Kidney (tissue), 14 donors: Measurements from ENCODE around the gene SNX32. TPM values are rescaled to one million over a fixed set of nuclear protein-coding genes. Genes with fewer than 3 reads are reported as not detected.
A peak's percentile ranks its signal among the peaks of the same experiment; 100 is the strongest.

Experiments used
- DNase-seq, 5 donors: peaks; one replicate each; pipeline ENCODE4 v3.0.0-alpha.2; 2013 to 2020
- FAIRE-seq: peaks from 2 replicates; lab custom pipeline; 2012; peaks lifted over from hg19 to GRCh38; lab: Jason Lieb, UNC
- H3K27ac ChIP-seq, 2 donors: one replicate each; pipeline ENCODE4 v1.7.0; 2013; ENCODE audit warnings: low read depth in 2 of 2, low read length in 2 of 2, inconsistent platforms in 1 of 2
- H3K27me3 ChIP-seq: one replicate; pipeline ENCODE4 v1.7.1; 2013; ENCODE audit warnings: low read length, inconsistent platforms; ENCODE audit not compliant: control insufficient read depth, insufficient read depth
- H3K36me3 ChIP-seq, 3 donors: one replicate each; pipeline versions ENCODE4 v1.7.0 to v1.7.1; 2013; ENCODE audit warnings: low read length in 3 of 3, control low read depth in 1 of 3, inconsistent platforms in 1 of 3; ENCODE audit not compliant: insufficient read depth in 3 of 3, control insufficient read depth in 2 of 3
- H3K4me1 ChIP-seq, 3 donors: one replicate each; pipeline versions ENCODE4 v1.7.0 to v1.7.1; 2013; ENCODE audit warnings: low read length in 3 of 3, inconsistent platforms in 1 of 3, low read depth in 1 of 3; ENCODE audit not compliant: control insufficient read depth in 2 of 3, insufficient read depth in 2 of 3
- H3K4me3 ChIP-seq, 3 donors: one replicate each; pipeline versions ENCODE4 v1.7.0 to v1.8.1; 2013; ENCODE audit warnings: low read length in 3 of 3, control low read depth in 1 of 3, inconsistent platforms in 1 of 3
- H3K9ac ChIP-seq, 3 donors: one replicate each; pipeline versions ENCODE4 v1.7.0 to v1.7.1; 2013; ENCODE audit warnings: low read length in 3 of 3, control low read depth in 1 of 3, inconsistent platforms in 1 of 3
- H3K9me3 ChIP-seq, 3 donors: one replicate each; pipeline versions ENCODE4 v1.7.0 to v1.7.1; 2013; ENCODE audit warnings: low read length in 3 of 3, control low read depth in 1 of 3, inconsistent platforms in 1 of 3; ENCODE audit not compliant: control insufficient read depth in 2 of 3, insufficient read depth in 1 of 3
- intact Hi-C: fragments of 100-400 bp; cut with DNase I; formaldehyde crosslinking; loops from one replicate; pipeline ENCODE4 v1.11.1; 2022
- polyA plus RNA-seq: library from polyadenylated mRNA; stranded (reverse); fragments of 350-450 nt; fragmentation: Illumina TruSeq; extraction: RNeasy Lipid Tissue Mini Kit (QIAGEN cat#74804); gene quantifications from one replicate; pipeline ENCODE4 v1.2.3, GENCODE V29; 2014; ENCODE audit warnings: low read depth, low replicate concordance; ENCODE audit not compliant: insufficient read depth
- total RNA-seq: library from RNA; stranded (reverse); fragmentation: NEBNext Ultra II Directional; extraction: Animal tissue kit (Norgen Biotek cat#: 25700); gene quantifications from one replicate; pipeline ENCODE4 v1.2.1, GENCODE V29; 2021
- TF ChIP-seq, protein P1 (sequence below): IDR thresholded peaks from 3 replicates; pipeline ENCODE4 v1.5.1; 2012; ENCODE audit warnings: mild to moderate bottlenecking, moderate library complexity, borderline replicate concordance; ENCODE audit not compliant: insufficient read depth; ENCODE audit errors: extremely low read depth
- donor health status: control.
- donor health status: control.
- donor health status: control.
- donor health status: control.
- donor health status: control.
- donor health status: DM: yes; HTN: yes; CAD: no.
- donor health status: Normal renal cell carcinoma (clear cell type).

The SNX32 gene
- total and polyA plus RNA-seq, 2 donors from 2014 or later: 0.43 to 1.0 TPM

DNA sequence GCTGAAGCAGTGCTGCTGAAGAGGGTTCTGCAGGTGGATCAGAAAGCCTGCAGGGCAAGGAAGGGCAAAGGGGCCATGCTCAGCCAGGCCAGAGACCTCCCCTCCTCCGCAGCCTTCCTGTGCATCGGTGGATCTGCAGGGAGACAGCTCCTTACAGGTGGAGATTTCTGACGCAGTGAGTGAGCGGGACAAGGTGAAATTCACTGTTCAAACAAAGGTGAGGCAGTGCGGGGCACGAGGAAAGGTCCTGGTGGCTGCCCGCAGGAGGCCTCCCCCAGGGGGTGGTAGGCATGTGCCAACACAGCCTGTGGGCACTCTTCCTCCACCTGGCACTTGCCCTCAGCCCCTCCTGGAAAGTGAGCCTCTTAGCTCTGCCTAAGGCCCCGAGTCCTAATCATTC lies 15.6 kb downstream of the SNX32 start:
- intact Hi-C loops: no loop called here
- FAIRE-seq: no peak
- H3K27ac ChIP-seq: no peak overlapping the region

DNA sequence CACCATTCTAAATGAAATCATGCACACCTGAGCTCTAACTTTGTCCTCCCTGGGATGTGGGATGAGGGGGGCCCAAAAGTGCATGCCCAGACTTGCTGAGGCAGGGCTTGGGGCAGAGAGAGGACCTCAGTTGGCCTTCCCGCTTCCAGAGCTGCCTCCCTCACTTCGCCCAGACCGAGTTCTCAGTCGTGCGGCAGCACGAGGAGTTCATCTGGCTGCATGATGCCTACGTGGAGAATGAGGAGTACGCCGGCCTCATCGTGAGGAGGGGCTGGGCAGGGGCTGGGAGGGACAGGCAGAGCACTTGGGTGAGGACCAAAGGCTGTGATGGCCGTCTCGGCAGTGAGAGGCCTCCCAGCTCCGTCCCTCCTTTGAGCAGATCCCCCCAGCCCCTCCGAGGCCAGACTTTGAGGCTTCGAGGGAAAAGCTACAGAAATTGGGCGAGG lies 16.0 kb downstream of the SNX32 start:
- Histone ChIP-seq H3K9me3 (peaks cover 0 to 6% (median 0%) of the 10 kb centered on the region in 3 donors), H3K9ac (no peak overlapping the region), H3K4me1 (peaks cover 0 to 2% (median 0%) of the 10 kb centered on the region in 3 donors), H3K27me3 (no peaks in the 10 kb centered on the region), H3K4me3 (no peak overlapping the region), H3K27ac (no peak overlapping the region), H3K36me3 (peaks cover 5 to 17% (median 12%) of the 10 kb centered on the region in 3 donors)
- TF ChIP-seq, protein P1, sequence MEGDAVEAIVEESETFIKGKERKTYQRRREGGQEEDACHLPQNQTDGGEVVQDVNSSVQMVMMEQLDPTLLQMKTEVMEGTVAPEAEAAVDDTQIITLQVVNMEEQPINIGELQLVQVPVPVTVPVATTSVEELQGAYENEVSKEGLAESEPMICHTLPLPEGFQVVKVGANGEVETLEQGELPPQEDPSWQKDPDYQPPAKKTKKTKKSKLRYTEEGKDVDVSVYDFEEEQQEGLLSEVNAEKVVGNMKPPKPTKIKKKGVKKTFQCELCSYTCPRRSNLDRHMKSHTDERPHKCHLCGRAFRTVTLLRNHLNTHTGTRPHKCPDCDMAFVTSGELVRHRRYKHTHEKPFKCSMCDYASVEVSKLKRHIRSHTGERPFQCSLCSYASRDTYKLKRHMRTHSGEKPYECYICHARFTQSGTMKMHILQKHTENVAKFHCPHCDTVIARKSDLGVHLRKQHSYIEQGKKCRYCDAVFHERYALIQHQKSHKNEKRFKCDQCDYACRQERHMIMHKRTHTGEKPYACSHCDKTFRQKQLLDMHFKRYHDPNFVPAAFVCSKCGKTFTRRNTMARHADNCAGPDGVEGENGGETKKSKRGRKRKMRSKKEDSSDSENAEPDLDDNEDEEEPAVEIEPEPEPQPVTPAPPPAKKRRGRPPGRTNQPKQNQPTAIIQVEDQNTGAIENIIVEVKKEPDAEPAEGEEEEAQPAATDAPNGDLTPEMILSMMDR: no peak
- DNase-seq (peak in 1 of 5 donors; percentile 7), FAIRE-seq (no peak)
- intact Hi-C loops: no loop called here

More for the DNA sequence above, 15.6 kb downstream of the SNX32 start:
- H3K27me3 ChIP-seq: no peaks in the 10 kb centered on the region
- TF ChIP-seq, protein P1: no peak
- peaks cover 0 to 2% (median 0%) of the 10 kb centered on the region in 3 donors for H3K4me1 ChIP-seq
- H3K9me3 ChIP-seq: peaks cover 0 to 6% (median 0%) of the 10 kb centered on the region in 3 donors
- no peak overlapping the region for H3K9ac ChIP-seq
- peaks cover 2 to 16% (median 8%) of the 10 kb centered on the region in 3 donors for H3K36me3 ChIP-seq
- DNase-seq: peak in 1 of 5 donors; percentile 7
- no peak overlapping the region for H3K4me3 ChIP-seq

DNA sequence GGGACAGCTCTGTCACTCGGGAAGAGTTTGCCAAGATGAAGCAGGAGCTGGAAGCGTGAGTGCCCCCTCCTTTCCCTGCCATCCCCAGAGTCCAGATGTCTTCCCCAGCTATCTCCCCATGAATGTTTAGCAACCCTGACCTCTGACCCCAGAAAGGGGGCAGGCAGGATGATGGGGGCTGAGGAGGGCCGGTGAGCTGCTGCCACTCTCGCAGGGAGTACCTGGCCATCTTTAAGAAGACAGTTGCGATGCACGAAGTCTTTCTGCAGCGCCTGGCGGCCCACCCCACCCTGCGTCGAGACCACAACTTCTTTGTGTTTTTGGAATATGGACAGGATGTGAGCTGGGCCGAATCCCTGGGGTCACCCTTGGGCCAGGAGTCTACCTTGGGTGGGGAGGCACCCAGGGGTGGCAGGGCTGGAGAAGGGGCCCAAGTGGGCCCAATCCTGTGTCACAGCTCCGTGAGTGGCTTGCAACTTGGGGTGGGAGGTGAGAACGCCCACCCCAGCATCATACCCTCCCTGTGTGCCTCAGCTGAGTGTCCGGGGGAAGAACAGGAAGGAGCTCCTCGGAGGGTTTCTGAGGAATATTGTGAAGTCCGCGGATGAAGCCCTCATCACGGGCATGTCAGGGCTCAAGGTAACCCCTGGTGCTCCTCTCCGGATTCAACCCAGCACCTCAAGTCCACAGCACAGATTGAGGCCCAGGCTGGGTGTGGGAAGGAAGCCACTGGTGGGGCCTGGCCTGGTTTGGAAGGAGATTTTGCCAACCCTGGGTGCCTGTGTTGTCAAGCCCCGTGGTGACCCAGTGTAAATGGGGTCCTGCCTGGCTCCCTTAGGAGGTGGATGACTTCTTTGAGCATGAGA lies 16.7 kb downstream of the SNX32 start:
- H3K4me1 ChIP-seq: peaks cover 0 to 2% (median 0%) of the 10 kb centered on the region in 3 donors

More for the DNA sequence above, 16.7 kb downstream of the SNX32 start:
- peaks cover 8 to 19% (median 19%) of the 10 kb centered on the region in 3 donors for H3K36me3 ChIP-seq
- TF ChIP-seq, protein P1: no peak
- peaks cover 0 to 6% (median 0%) of the 10 kb centered on the region in 3 donors for H3K9me3 ChIP-seq
- no peak overlapping the region for H3K4me3 ChIP-seq
- H3K27ac ChIP-seq: no peak overlapping the region
- no peaks in the 10 kb centered on the region for H3K27me3 ChIP-seq
- intact Hi-C loops: no loop called here
- no peak overlapping the region for H3K9ac ChIP-seq
- FAIRE-seq: no peak
- peak in 1 of 5 donors; percentile 8 for DNase-seq
